Measurements from ENCODE around the gene RAB35.

Gene RAB35

GRCh38 chr12:120072472-120073249, 43.9 kb downstream of the RAB35 start:
- DNase-seq (ENCODE audit: low read depth in 2 of 2) = no peak
- H3K4me3 ChIP-seq (replicated peaks in 1 of 2; ENCODE audit: low read depth in 2 of 2, low read length in 2 of 2) = no peak overlapping the region
- TF ChIP-seq CTCF (IDR thresholded peaks at IDR 0.05; ENCODE audit: low read depth, low read length) = no peak

GRCh38 chr12:120071493-120072020, 45.0 kb downstream of the RAB35 start:
- TF ChIP-seq CTCF (IDR thresholded peaks at IDR 0.05; ENCODE audit: low read depth, low read length) = no peak
- no peak for DNase-seq (ENCODE audit: low read depth in 2 of 2)
- no peak overlapping the region for H3K4me3 ChIP-seq (replicated peaks in 1 of 2; ENCODE audit: low read depth in 2 of 2, low read length in 2 of 2)

GRCh38 chr12:120069278-120069677, 47.3 kb downstream of the RAB35 start:
- TF ChIP-seq CTCF (IDR thresholded peaks at IDR 0.05; ENCODE audit: low read depth, low read length) = no peak
- no peak for DNase-seq (ENCODE audit: low read depth in 2 of 2)
- H3K4me3 ChIP-seq (replicated peaks in 1 of 2; ENCODE audit: low read depth in 2 of 2, low read length in 2 of 2) = no peak overlapping the region

- no peak for TF ChIP-seq CTCF (IDR thresholded peaks at IDR 0.05; ENCODE audit: low read depth, low read length)
- no peak for DNase-seq (ENCODE audit: low read depth in 2 of 2)
- H3K4me3 ChIP-seq (replicated peaks in 1 of 2; ENCODE audit: low read depth in 2 of 2, low read length in 2 of 2) = no peak overlapping the region
Measured at GRCh38 chr12:120067901-120068300, 48.7 kb downstream of the RAB35 start.

GRCh38 chr12:120067084-120067869, 49.3 kb downstream of the RAB35 start:
- DNase-seq (ENCODE audit: low read depth in 2 of 2) = no peak
- TF ChIP-seq CTCF (IDR thresholded peaks at IDR 0.05; ENCODE audit: low read depth, low read length) = no peak
- H3K4me3 ChIP-seq (replicated peaks in 1 of 2; ENCODE audit: low read depth in 2 of 2, low read length in 2 of 2) = no peak overlapping the region

- no peak overlapping the region for H3K4me3 ChIP-seq (replicated peaks in 1 of 2; ENCODE audit: low read depth in 2 of 2, low read length in 2 of 2)
- no peak for DNase-seq (ENCODE audit: low read depth in 2 of 2)
- TF ChIP-seq CTCF (IDR thresholded peaks at IDR 0.05; ENCODE audit: low read depth, low read length) = no peak
Measured at GRCh38 chr12:120066341-120066740, 50.2 kb downstream of the RAB35 start.

Data from cardiac fibroblast (primary cell).